HEK293 (cell line): Measurements from ENCODE around the gene PXDC1.

ENCODE experiments used
- CTCF ChIA-PET: fragments of 350-600 bp; formaldehyde crosslinking; extraction: SDS; loops from one replicate; lab custom pipeline; 2021; ENCODE audit warnings: antibody characterized with exemption; lab: Yijun Ruan, JAX
- POLR2A ChIA-PET: fragments of 300-600 bp; formaldehyde crosslinking; extraction: SDS; loops from one replicate; lab custom pipeline; 2020; ENCODE audit warnings: antibody characterized with exemption, inconsistent platforms; lab: Yijun Ruan, JAX
- H3K27ac ChIP-seq: fragments of 200-500 bp; sonication (Bioruptor generic); 2 replicates; pipeline ENCODE4 v1.5.1; 2014; ENCODE audit warnings: low read depth, low read length, control low read depth, inconsistent platforms; ENCODE audit errors: extremely low read depth
- H3K36me3 ChIP-seq, 2 experiments: fragments of 200-500 bp in 1 of 2; sonication (Bioruptor generic) in 1 of 2; 1 replicate in 1 of 2; 2 replicates in 1 of 2; pipeline ENCODE4 v1.5.1; 2014 to 2017; ENCODE audit warnings: inconsistent platforms in 2 of 2, low read length in 2 of 2; ENCODE audit not compliant: control insufficient read depth in 2 of 2, insufficient read depth in 1 of 2
- H3K4me1 ChIP-seq: fragments of 200-500 bp; sonication (Bioruptor generic); 2 replicates; pipeline ENCODE4 v1.5.1; 2014; ENCODE audit warnings: mild to moderate bottlenecking, low read length, inconsistent platforms; ENCODE audit not compliant: control insufficient read depth, insufficient read depth
- H3K4me3 ChIP-seq: 2 replicates; pipeline ENCODE4 v1.5.1; 2011; ENCODE audit warnings: low read depth, mild to moderate bottlenecking, control low read depth, low read length, moderate library complexity
- H3K9me3 ChIP-seq: fragments of 200-500 bp; sonication (Bioruptor generic); 2 replicates; pipeline ENCODE4 v1.5.1; 2014; ENCODE audit warnings: low read depth, low read length, inconsistent platforms; ENCODE audit not compliant: control insufficient read depth, insufficient read depth
- HOXA7 ChIP-seq: sonication (generic); formaldehyde crosslinking; IDR thresholded peaks from 2 replicates; pipeline ENCODE4 v1.8.1; 2022; ENCODE audit warnings: missing genetic modification reagents, borderline replicate concordance
- WT1 ChIP-seq: fragments of 450-650 bp; formaldehyde crosslinking; IDR thresholded peaks from 2 replicates; pipeline ENCODE4 v1.5.1; 2016; ENCODE audit warnings: missing biosample characterization, missing genetic modification characterization
- ZBTB21 ChIP-seq: fragments of 450-650 bp; formaldehyde crosslinking; IDR thresholded peaks from 2 replicates; pipeline ENCODE4 v1.5.1; 2017; ENCODE audit warnings: missing biosample characterization, missing genetic modification characterization
- ZBTB44 ChIP-seq: fragments of 450-650 bp; IDR thresholded peaks from 2 replicates; pipeline ENCODE4 v1.5.1; 2018; ENCODE audit warnings: missing biosample characterization, mild to moderate bottlenecking, missing genetic modification characterization
- ZNF114 ChIP-seq: fragments of 450-650 bp; formaldehyde crosslinking; IDR thresholded peaks from 2 replicates; pipeline ENCODE4 v1.5.0; 2017; ENCODE audit warnings: missing biosample characterization, missing genetic modification characterization
- ZNF146 ChIP-seq: fragments of 450-650 bp; formaldehyde crosslinking; IDR thresholded peaks from 2 replicates; pipeline ENCODE4 v1.5.1; 2016; ENCODE audit warnings: missing biosample characterization, missing genetic modification characterization
- ZNF221 ChIP-seq: fragments of 450-650 bp; formaldehyde crosslinking; IDR thresholded peaks from 2 replicates; pipeline ENCODE4 v1.5.1; 2017; ENCODE audit warnings: missing biosample characterization, missing genetic modification characterization, borderline replicate concordance
- ZNF26 ChIP-seq: fragments of 450-650 bp; formaldehyde crosslinking; IDR thresholded peaks from 2 replicates; pipeline ENCODE4 v1.5.1; 2016; ENCODE audit warnings: missing biosample characterization, missing genetic modification characterization
- ZNF488 ChIP-seq: fragments of 450-650 bp; formaldehyde crosslinking; IDR thresholded peaks from 2 replicates; pipeline ENCODE4 v1.5.1; 2016; ENCODE audit warnings: missing biosample characterization, missing genetic modification characterization
- ZNF501 ChIP-seq: fragments of 450-650 bp; formaldehyde crosslinking; IDR thresholded peaks from 2 replicates; pipeline ENCODE4 v1.5.1; 2016; ENCODE audit warnings: missing biosample characterization, missing genetic modification characterization
- ZNF629 ChIP-seq: fragments of 450-650 bp; formaldehyde crosslinking; IDR thresholded peaks from 2 replicates; pipeline ENCODE4 v1.5.1; 2017; ENCODE audit warnings: missing biosample characterization, missing genetic modification characterization
- ZNF660 ChIP-seq: fragments of 450-650 bp; IDR thresholded peaks from 2 replicates; pipeline ENCODE4 v1.5.1; 2018; ENCODE audit warnings: missing biosample characterization, mild to moderate bottlenecking, missing genetic modification characterization
- ZNF670 ChIP-seq: fragments of 450-650 bp; formaldehyde crosslinking; IDR thresholded peaks from 2 replicates; pipeline ENCODE4 v1.5.1; 2016; ENCODE audit warnings: missing biosample characterization, missing genetic modification characterization, low read depth
- ZNF76 ChIP-seq: fragments of 450-650 bp; formaldehyde crosslinking; IDR thresholded peaks from 2 replicates; pipeline ENCODE4; 2016; ENCODE audit warnings: low read depth, missing biosample characterization, missing genetic modification characterization, borderline replicate concordance
- ZNF843 ChIP-seq: fragments of 450-650 bp; formaldehyde crosslinking; IDR thresholded peaks from 2 replicates; pipeline ENCODE4 v1.5.1; 2016; ENCODE audit warnings: missing biosample characterization, missing genetic modification characterization
- TF ChIP-seq, protein P1 (sequence below): fragments of 450-650 bp; formaldehyde crosslinking; IDR thresholded peaks from 2 replicates; pipeline ENCODE4 v1.5.1; 2016; ENCODE audit warnings: missing biosample characterization, missing genetic modification characterization
- TF ChIP-seq, protein P2 (sequence below): fragments of 450-650 bp; formaldehyde crosslinking; conservative IDR thresholded peaks from 2 replicates; pipeline ENCODE4 v1.5.1; 2016; ENCODE audit warnings: low read depth, missing biosample characterization, missing genetic modification characterization
- TF ChIP-seq, protein P3 (sequence below): fragments of 450-650 bp; formaldehyde crosslinking; IDR thresholded peaks from 2 replicates; pipeline ENCODE4 v1.5.1; 2017; ENCODE audit warnings: missing biosample characterization, missing genetic modification characterization
- TF ChIP-seq, protein P4 (sequence below): sonication (generic); formaldehyde crosslinking; IDR thresholded peaks from 2 replicates; pipeline ENCODE4 v1.8.1; 2022; ENCODE audit warnings: mild to moderate bottlenecking, moderate library complexity, missing genetic modification reagents

Gene PXDC1

DNA sequence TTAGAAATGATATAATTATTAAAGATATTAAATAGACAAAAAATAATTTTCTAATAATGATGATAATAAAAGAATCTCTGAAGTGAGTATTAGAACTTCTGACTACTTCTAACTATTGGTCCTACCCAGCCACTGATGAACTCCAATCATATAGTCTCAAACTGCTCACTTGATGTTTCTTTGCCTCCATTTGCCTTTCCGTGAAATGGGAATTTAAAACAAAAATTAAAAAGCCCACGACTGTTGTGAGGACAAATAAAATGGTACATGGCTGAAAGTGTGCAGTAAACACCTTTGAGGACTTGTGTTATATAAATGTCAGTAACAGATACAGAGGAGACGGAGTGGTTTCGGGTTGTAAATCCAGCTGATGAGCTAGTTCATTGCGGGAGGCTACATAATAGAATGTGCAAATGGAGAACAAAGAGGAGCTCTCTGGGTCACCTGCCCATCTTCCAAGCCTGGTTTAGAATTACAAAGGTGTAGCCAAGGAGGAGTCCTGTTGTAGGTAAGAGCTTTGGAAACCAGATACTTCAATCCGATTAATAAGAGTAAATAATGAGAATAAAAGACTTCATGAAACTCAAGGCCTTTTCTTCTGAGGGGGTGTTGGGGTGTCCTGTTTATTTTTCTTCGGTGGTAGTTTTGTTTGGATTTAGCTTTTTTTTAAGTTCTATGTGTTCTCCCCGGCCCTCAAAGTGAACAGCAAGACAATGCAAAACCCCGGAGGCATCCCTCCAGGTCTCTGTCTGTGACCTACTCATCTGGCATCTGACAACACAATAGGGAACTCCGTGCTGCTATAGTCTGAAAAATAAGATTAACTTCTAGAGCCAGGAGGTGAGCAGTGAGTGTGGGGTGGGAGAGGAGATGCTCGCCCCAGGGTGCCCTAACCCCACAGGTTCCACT is 4.4 kb upstream of the PXDC1 start (continued):
- TF ChIP-seq ZNF26 (tag by site-specific recombination) (no peak), HOXA7 (no peak), ZBTB21 (tag by site-specific recombination) (no peak)

DNA sequence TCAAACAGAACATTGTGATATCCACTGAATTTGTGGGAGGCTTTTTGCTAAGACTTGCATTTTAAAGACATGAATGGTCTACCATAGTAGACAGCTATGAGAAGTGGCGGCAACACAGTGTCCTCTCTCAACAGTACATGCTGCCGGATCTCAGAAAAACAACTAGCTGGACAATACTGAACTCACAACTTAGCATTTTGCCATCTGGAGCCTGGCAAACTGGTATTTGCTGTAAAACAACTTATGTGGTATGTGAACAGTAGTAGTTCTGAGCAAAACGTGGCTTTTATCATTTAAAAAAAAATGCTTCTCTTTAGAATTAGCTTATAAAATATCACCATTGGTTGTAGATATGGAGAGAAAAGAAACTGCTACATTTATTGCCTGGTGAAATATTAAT is 3.3 kb upstream of the PXDC1 start:
- ChIA-PET CTCF (interaction anchor here (0.7 to 2.5 kb wide), 6 partner anchors 64 to 1795 kb away, joined by 3 to 8 read pairs (median 4); partner anchors contain the start of gene FAM50B), POLR2A (no interaction called here)
- no peak overlapping the region for H3K4me3 ChIP-seq
- no peak overlapping the region for H3K27ac ChIP-seq
- peaks cover 3% of the 10 kb centered on the region; the same call in 1 of the 2 replicates for H3K4me1 ChIP-seq
- no peaks in the 10 kb centered on the region for H3K9me3 ChIP-seq
- H3K36me3 ChIP-seq, result no peaks in the 10 kb centered on the region
- TF ChIP-seq ZNF660 (tag by site-specific recombination) (no peak), ZNF629 (tag by site-specific recombination) (no peak), HOXA7 (no peak), ZNF114 (tag by site-specific recombination) (no peak), ZNF488 (tag by site-specific recombination) (no peak), ZNF843 (no peak), ZNF501 (tag by site-specific recombination) (no peak), ZNF670 (tag by site-specific recombination) (no peak), ZNF76 (tag by site-specific recombination) (no peak), ZBTB44 (tag by site-specific recombination) (no peak), ZNF146 (tag by site-specific recombination) (no peak), ZNF221 (tag by site-specific recombination) (no peak), WT1 (tag by site-specific recombination) (no peak)
- TF ChIP-seq, protein P1, sequence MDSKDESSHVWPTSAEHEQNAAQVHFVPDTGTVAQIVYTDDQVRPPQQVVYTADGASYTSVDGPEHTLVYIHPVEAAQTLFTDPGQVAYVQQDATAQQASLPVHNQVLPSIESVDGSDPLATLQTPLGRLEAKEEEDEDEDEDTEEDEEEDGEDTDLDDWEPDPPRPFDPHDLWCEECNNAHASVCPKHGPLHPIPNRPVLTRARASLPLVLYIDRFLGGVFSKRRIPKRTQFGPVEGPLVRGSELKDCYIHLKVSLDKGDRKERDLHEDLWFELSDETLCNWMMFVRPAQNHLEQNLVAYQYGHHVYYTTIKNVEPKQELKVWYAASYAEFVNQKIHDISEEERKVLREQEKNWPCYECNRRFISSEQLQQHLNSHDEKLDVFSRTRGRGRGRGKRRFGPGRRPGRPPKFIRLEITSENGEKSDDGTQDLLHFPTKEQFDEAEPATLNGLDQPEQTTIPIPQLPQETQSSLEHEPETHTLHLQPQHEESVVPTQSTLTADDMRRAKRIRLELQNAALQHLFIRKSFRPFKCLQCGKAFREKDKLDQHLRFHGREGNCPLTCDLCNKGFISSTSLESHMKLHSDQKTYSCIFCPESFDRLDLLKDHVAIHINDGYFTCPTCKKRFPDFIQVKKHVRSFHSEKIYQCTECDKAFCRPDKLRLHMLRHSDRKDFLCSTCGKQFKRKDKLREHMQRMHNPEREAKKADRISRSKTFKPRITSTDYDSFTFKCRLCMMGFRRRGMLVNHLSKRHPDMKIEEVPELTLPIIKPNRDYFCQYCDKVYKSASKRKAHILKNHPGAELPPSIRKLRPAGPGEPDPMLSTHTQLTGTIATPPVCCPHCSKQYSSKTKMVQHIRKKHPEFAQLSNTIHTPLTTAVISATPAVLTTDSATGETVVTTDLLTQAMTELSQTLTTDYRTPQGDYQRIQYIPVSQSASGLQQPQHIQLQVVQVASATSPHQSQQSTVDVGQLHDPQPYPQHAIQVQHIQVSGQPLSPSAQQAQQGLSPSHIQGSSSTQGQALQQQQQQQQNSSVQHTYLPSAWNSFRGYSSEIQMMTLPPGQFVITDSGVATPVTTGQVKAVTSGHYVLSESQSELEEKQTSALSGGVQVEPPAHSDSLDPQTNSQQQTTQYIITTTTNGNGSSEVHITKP (tag by site-specific recombination), result no peak
- TF ChIP-seq, protein P2, sequence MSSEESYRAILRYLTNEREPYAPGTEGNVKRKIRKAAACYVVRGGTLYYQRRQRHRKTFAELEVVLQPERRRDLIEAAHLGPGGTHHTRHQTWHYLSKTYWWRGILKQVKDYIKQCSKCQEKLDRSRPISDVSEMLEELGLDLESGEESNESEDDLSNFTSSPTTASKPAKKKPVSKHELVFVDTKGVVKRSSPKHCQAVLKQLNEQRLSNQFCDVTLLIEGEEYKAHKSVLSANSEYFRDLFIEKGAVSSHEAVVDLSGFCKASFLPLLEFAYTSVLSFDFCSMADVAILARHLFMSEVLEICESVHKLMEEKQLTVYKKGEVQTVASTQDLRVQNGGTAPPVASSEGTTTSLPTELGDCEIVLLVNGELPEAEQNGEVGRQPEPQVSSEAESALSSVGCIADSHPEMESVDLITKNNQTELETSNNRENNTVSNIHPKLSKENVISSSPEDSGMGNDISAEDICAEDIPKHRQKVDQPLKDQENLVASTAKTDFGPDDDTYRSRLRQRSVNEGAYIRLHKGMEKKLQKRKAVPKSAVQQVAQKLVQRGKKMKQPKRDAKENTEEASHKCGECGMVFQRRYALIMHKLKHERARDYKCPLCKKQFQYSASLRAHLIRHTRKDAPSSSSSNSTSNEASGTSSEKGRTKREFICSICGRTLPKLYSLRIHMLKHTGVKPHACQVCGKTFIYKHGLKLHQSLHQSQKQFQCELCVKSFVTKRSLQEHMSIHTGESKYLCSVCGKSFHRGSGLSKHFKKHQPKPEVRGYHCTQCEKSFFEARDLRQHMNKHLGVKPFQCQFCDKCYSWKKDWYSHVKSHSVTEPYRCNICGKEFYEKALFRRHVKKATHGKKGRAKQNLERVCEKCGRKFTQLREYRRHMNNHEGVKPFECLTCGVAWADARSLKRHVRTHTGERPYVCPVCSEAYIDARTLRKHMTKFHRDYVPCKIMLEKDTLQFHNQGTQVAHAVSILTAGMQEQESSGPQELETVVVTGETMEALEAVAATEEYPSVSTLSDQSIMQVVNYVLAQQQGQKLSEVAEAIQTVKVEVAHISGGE (tag by site-specific recombination), result no peak
- TF ChIP-seq, protein P3, sequence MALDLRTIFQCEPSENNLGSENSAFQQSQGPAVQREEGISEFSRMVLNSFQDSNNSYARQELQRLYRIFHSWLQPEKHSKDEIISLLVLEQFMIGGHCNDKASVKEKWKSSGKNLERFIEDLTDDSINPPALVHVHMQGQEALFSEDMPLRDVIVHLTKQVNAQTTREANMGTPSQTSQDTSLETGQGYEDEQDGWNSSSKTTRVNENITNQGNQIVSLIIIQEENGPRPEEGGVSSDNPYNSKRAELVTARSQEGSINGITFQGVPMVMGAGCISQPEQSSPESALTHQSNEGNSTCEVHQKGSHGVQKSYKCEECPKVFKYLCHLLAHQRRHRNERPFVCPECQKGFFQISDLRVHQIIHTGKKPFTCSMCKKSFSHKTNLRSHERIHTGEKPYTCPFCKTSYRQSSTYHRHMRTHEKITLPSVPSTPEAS (tag by site-specific recombination), result no peak
- TF ChIP-seq, protein P4, sequence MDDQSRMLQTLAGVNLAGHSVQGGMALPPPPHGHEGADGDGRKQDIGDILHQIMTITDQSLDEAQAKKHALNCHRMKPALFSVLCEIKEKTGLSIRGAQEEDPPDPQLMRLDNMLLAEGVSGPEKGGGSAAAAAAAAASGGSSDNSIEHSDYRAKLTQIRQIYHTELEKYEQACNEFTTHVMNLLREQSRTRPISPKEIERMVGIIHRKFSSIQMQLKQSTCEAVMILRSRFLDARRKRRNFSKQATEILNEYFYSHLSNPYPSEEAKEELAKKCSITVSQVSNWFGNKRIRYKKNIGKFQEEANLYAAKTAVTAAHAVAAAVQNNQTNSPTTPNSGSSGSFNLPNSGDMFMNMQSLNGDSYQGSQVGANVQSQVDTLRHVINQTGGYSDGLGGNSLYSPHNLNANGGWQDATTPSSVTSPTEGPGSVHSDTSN (CRISPR knock-in tag), result no peak
